H9 (cell line): ENCODE measurements around the gene CDK12. TPM values are rescaled to one million over a fixed set of nuclear protein-coding genes. Genes with fewer than 3 reads are reported as not detected.

Experiments
- DNase-seq: peaks from one replicate; pipeline ENCODE4 v3.0.0-alpha.2; 2017
- H2AFZ ChIP-seq: one replicate; pipeline ENCODE4 v1.6.1; 2013; ENCODE audit warnings: mild to moderate bottlenecking, low read length, control low read depth, moderate library complexity
- H2AK5ac ChIP-seq: 2 replicates; pipeline ENCODE4 v1.6.1; 2013; ENCODE audit warnings: low read length, control low read depth, mixed read lengths; ENCODE audit not compliant: insufficient read length
- H2BK120ac ChIP-seq: one replicate; pipeline ENCODE4 v1.6.1; 2013; ENCODE audit warnings: low read depth, mild to moderate bottlenecking, low read length, control low read depth, inconsistent platforms; ENCODE audit not compliant: poor library complexity, severe bottlenecking
- H2BK12ac ChIP-seq: 2 replicates; pipeline ENCODE4 v1.6.1; 2013; ENCODE audit warnings: low read length, control low read depth, mixed read lengths, low read depth; ENCODE audit not compliant: insufficient read length
- H2BK15ac ChIP-seq: 2 replicates; pipeline ENCODE4 v1.6.1; 2013; ENCODE audit warnings: low read depth, low read length, control low read depth
- H2BK20ac ChIP-seq: one replicate; pipeline ENCODE4 v1.6.1; 2013; ENCODE audit warnings: low read depth, mild to moderate bottlenecking, low read length, control low read depth, inconsistent platforms; ENCODE audit not compliant: poor library complexity, severe bottlenecking
- H2BK5ac ChIP-seq: 2 replicates; pipeline ENCODE4 v1.6.1; 2013; ENCODE audit warnings: low read length, control low read depth, mixed read lengths; ENCODE audit not compliant: insufficient read length
- H3K14ac ChIP-seq: 2 replicates; pipeline ENCODE4 v1.6.1; 2013; ENCODE audit warnings: low read length, control low read depth; ENCODE audit not compliant: insufficient read depth
- H3K18ac ChIP-seq: 2 replicates; pipeline ENCODE4 v1.6.1; 2013; ENCODE audit warnings: low read depth, mild to moderate bottlenecking, mixed read lengths, low read length, control low read depth; ENCODE audit not compliant: insufficient read length
- H3K23ac ChIP-seq: 2 replicates; pipeline ENCODE4 v1.6.1; 2013; ENCODE audit warnings: low read length, control low read depth, mixed read lengths, low read depth; ENCODE audit not compliant: insufficient read length
- H3K23me2 ChIP-seq: 2 replicates; pipeline ENCODE4 v1.6.1; 2013; ENCODE audit warnings: low read depth, mild to moderate bottlenecking, mixed read lengths, low read length, control low read depth; ENCODE audit not compliant: insufficient read length, poor library complexity, severe bottlenecking
- H3K27ac ChIP-seq: 2 replicates; pipeline ENCODE4 v1.5.1; 2013; ENCODE audit warnings: low read length, control low read depth, mixed read lengths, low read depth; ENCODE audit not compliant: insufficient read length
- H3K27me3 ChIP-seq: 2 replicates; pipeline ENCODE4 v1.6.1; 2013; ENCODE audit warnings: low read length, control low read depth, inconsistent platforms; ENCODE audit not compliant: insufficient read depth
- H3K4ac ChIP-seq: 2 replicates; pipeline ENCODE4 v1.6.1; 2013; ENCODE audit warnings: low read depth, mild to moderate bottlenecking, control low read depth, inconsistent platforms, low read length, moderate library complexity
- H3K4me1 ChIP-seq: 2 replicates; pipeline ENCODE4 v1.6.1; 2013; ENCODE audit warnings: low read length, control low read depth, inconsistent platforms; ENCODE audit not compliant: insufficient read depth
- H3K4me2 ChIP-seq: 2 replicates; pipeline ENCODE4 v1.6.1; 2013; ENCODE audit warnings: low read length, control low read depth, mixed read lengths; ENCODE audit not compliant: insufficient read length, insufficient read depth
- H3K56ac ChIP-seq: 2 replicates; pipeline ENCODE4 v1.6.1; 2013; ENCODE audit warnings: low read depth, mild to moderate bottlenecking, mixed read lengths, low read length, control low read depth; ENCODE audit not compliant: insufficient read length
- H3K79me1 ChIP-seq: 2 replicates; pipeline ENCODE4 v1.6.1; 2013; ENCODE audit warnings: low read depth, mild to moderate bottlenecking, moderate library complexity, low read length, control low read depth, inconsistent platforms; ENCODE audit not compliant: insufficient read depth, poor library complexity, severe bottlenecking
- H3K79me2 ChIP-seq: 2 replicates; pipeline ENCODE4 v1.6.1; 2013; ENCODE audit warnings: low read length, control low read depth, inconsistent platforms; ENCODE audit not compliant: insufficient read depth
- H3K9ac ChIP-seq: 2 replicates; pipeline ENCODE4 v1.6.1; 2013; ENCODE audit warnings: low read length, control low read depth, mixed read lengths; ENCODE audit not compliant: insufficient read length; ENCODE audit errors: extremely low read depth
- H3K9me3 ChIP-seq: one replicate; pipeline ENCODE4 v1.6.1; 2013; ENCODE audit warnings: low read depth, low read length, inconsistent platforms; ENCODE audit not compliant: control insufficient read depth
- H3T11ph ChIP-seq: one replicate; pipeline ENCODE4 v1.6.1; 2013; ENCODE audit warnings: mild to moderate bottlenecking, low read length, control low read depth, inconsistent platforms
- H4K20me1 ChIP-seq: one replicate; pipeline ENCODE4 v1.6.1; 2013; ENCODE audit not compliant: control insufficient read depth, insufficient read length, insufficient read depth
- H4K5ac ChIP-seq: 2 replicates; pipeline ENCODE4 v1.6.1; 2013; ENCODE audit warnings: low read depth, mild to moderate bottlenecking, mixed read lengths, low read length, control low read depth; ENCODE audit not compliant: insufficient read length
- H4K8ac ChIP-seq: replicated peaks from 2 replicates; pipeline ENCODE4 v1.6.1; 2013; ENCODE audit warnings: low read length, control low read depth, mixed read lengths, low read depth; ENCODE audit not compliant: insufficient read length
- H4K91ac ChIP-seq: 2 replicates; pipeline ENCODE4 v1.6.1; 2013; ENCODE audit warnings: low read depth, mild to moderate bottlenecking, moderate library complexity, mixed read lengths, low read length, control low read depth; ENCODE audit not compliant: insufficient read length
- H3K27ac Mint-ChIP-seq, 3 experiments: 2 replicates in 2 of 3; 3 replicates in 1 of 3; pipeline ENCODE4 v1.8.0; 2020 to 2021; ENCODE audit warnings: mixed read lengths in 3 of 3, mild to moderate bottlenecking in 1 of 3, moderate library complexity in 1 of 3
- H3K27me3 Mint-ChIP-seq: 2 replicates; pipeline ENCODE4 v1.8.0; 2021; ENCODE audit warnings: low read depth, mild to moderate bottlenecking, moderate library complexity, mixed read lengths
- H3K36me3 Mint-ChIP-seq, 3 experiments: 2 replicates in 2 of 3; 3 replicates in 1 of 3; pipeline ENCODE4 v1.8.0; 2020 to 2021; ENCODE audit warnings: low read depth in 3 of 3, mixed read lengths in 3 of 3; ENCODE audit not compliant: insufficient read depth in 1 of 3
- H3K4me1 Mint-ChIP-seq, 2 experiments: 2 replicates each; pipeline ENCODE4 v1.8.0; 2020; ENCODE audit warnings: mixed read lengths in 2 of 2
- H3K4me3 Mint-ChIP-seq, 2 experiments: 2 replicates in 1 of 2; 3 replicates in 1 of 2; pipeline ENCODE4 v1.8.0; 2020 to 2021; ENCODE audit warnings: mild to moderate bottlenecking in 2 of 2, mixed read lengths in 2 of 2, moderate library complexity in 1 of 2
- H3K9me3 Mint-ChIP-seq, 2 experiments: 2 replicates in 1 of 2; 3 replicates in 1 of 2; pipeline ENCODE4 v1.8.0; 2020; ENCODE audit warnings: mild to moderate bottlenecking in 2 of 2, mixed read lengths in 2 of 2, moderate library complexity in 1 of 2
- CTCF ChIP-seq: fragments of 200-600 bp; sonication (generic); conservative IDR thresholded peaks from 3 replicates; pipeline ENCODE4 v1.8.0; 2021; ENCODE audit warnings: antibody characterized with exemption, mild to moderate bottlenecking
- WGBS: extraction: QIAGEN DNeasy Blood & Tissue Kit; methylation state at CpG from one replicate; pipeline ENCODE4 v1.1.7; 2013; ENCODE audit warnings: missing lambda C conversion rate, low lambda C conversion rate, mixed read lengths; ENCODE audit not compliant: insufficient read length; ENCODE audit errors: extremely low coverage; 5-methylcytosine and 5-hydroxymethylcytosine counted together
- total RNA-seq: library from RNA; stranded (reverse); gene quantifications from 2 replicates; pipeline ENCODE4 v1.2.1, GENCODE V29; 2021

CDK12 gene
- total RNA-seq, 1 experiment from 2014 or later, result 87.6 TPM

- H4K5ac ChIP-seq, result no peak overlapping the region
- no peak overlapping the region for H2BK15ac ChIP-seq
- H3K18ac ChIP-seq, result no peak overlapping the region
- H2AFZ ChIP-seq, result no peak overlapping the region
- Mint-ChIP-seq H3K4me3 (no peak overlapping the region), H3K27ac (no peak overlapping the region), H3K9me3 (no peaks in the 10 kb centered on the region), H3K27me3 (peaks cover 3% of the 10 kb centered on the region), H3K4me1 (peaks cover 15 to 19% of the 10 kb centered on the region in 2 experiments), H3K36me3 (no peaks in the 10 kb centered on the region; a peak in 3 of 7 replicates)
- no peak overlapping the region for H2AK5ac ChIP-seq
- H3K4me2 ChIP-seq, result no peak overlapping the region
- H3T11ph ChIP-seq, result no peak overlapping the region
- H3K79me1 ChIP-seq, result no peaks in the 10 kb centered on the region
- no peaks in the 10 kb centered on the region for H3K23me2 ChIP-seq
- no peak overlapping the region for H2BK20ac ChIP-seq
- peaks cover 2% of the 10 kb centered on the region for H3K4me1 ChIP-seq
- TF ChIP-seq CTCF, result no peak
- H3K23ac ChIP-seq, result no peak overlapping the region
- no peak overlapping the region for H3K9ac ChIP-seq
- H2BK12ac ChIP-seq, result no peak overlapping the region
- H4K20me1 ChIP-seq, result peaks cover 2% of the 10 kb centered on the region
- H3K27me3 ChIP-seq, result no peaks in the 10 kb centered on the region
- no peak overlapping the region for H3K4ac ChIP-seq
- H2BK120ac ChIP-seq, result no peak overlapping the region
- no peaks in the 10 kb centered on the region for H3K9me3 ChIP-seq
- no peak overlapping the region for H2BK5ac ChIP-seq
- H4K8ac ChIP-seq, result no peak overlapping the region
- no peak for DNase-seq
- no peak overlapping the region for H3K27ac ChIP-seq
- no peak overlapping the region for H3K56ac ChIP-seq
- H3K79me2 ChIP-seq, result 0 out of 2 replicates have a peak, but pooled peaks cover 1% of the 10 kb centered on the region
- no peak overlapping the region for H4K91ac ChIP-seq
- no peak overlapping the region for H3K14ac ChIP-seq
- WGBS, result no CpG with 5 or more reads among the region's 2 CpGs
These were observed 92.2 kb downstream of the CDK12 start for GRCh38 chr17:39553341-39553945.
